Right cardiac atrium (tissue), 5 donors: ENCODE results near the gene FAM168A. TPM values are rescaled to one million over a fixed set of nuclear protein-coding genes. Genes with fewer than 3 reads are reported as not detected.

Experiments used
- ATAC-seq, 2 donors: fragments of 200-7000 bp; cut with Tn5 transposase; one replicate each; pipeline versions ENCODE4 v1.8.0 to v1.9.1; 2020; ENCODE audit warnings: moderate library complexity in 2 of 2, mild to moderate bottlenecking in 1 of 2
- DNase-seq, 3 donors: peaks; one replicate each; pipeline ENCODE4 v3.0.0-alpha.2; 2020
- H3K27ac ChIP-seq: one replicate; pipeline ENCODE4 v1.5.1; 2013; ENCODE audit warnings: mild to moderate bottlenecking, low read length, control low read depth, moderate library complexity
- H3K27me3 ChIP-seq: one replicate; pipeline ENCODE4 v1.6.1; 2013; ENCODE audit not compliant: control insufficient read depth, insufficient read depth
- H3K4me1 ChIP-seq: one replicate; pipeline ENCODE4 v1.6.1; 2013; ENCODE audit warnings: low read length; ENCODE audit not compliant: control insufficient read depth, insufficient read depth
- H3K4me3 ChIP-seq: one replicate; pipeline ENCODE4 v1.5.1; 2013; ENCODE audit warnings: low read length, control low read depth
- H3K9me3 ChIP-seq: one replicate; pipeline ENCODE4 v1.6.1; 2013; ENCODE audit warnings: low read length; ENCODE audit not compliant: control insufficient read depth
- WGBS: extraction: QIAGEN DNeasy Blood & Tissue Kit; methylation state at CpG from one replicate; pipeline ENCODE4 v1.1.7; 2013; 5-methylcytosine and 5-hydroxymethylcytosine counted together
- intact Hi-C, 4 donors: fragments of 100-400 bp; cut with DNase I; formaldehyde crosslinking; loops; one replicate each; pipeline versions ENCODE4 v1.11.0 to v1.14.0; 2022 to 2023
- polyA plus RNA-seq: library from polyadenylated mRNA; stranded (reverse); fragments of 200-250 nt; gene quantifications from one replicate; pipeline ENCODE4 v1.2.3, GENCODE V29; 2013
- total RNA-seq, 4 donors: library from RNA; stranded (reverse); fragmentation: NEBNext Ultra II Directional; extraction: Animal tissue kit (Norgen Biotek cat#: 25700); gene quantifications; one replicate each; pipeline ENCODE4 v1.2.1, GENCODE V29; 2021
- donor health status: healthy with polysubstance abuse.
- donor health status: DM: no; HTN: yes; CAD: no.
- donor health status: DM: no; HTN: no; CAD: no.
- donor health status: DM: no; HTN: yes; CAD: no; lungs with severe emphysema.
- donor health status: DM: yes; HTN: yes; CAD: no.

Gene FAM168A
- total and polyA plus RNA-seq, 5 donors = 14.2 to 46.2 (median 38.7) TPM

- Histone ChIP-seq H3K4me3 (no peak overlapping the region), H3K9me3 (no peaks in the 10 kb centered on the region), H3K27ac (no peak overlapping the region), H3K27me3 (no peaks in the 10 kb centered on the region), H3K4me1 (no peaks in the 10 kb centered on the region)
- intact Hi-C loops = no loop called here
- DNase-seq = no peak
- no peak for ATAC-seq
- WGBS = 92% methylated on average over 2 of the region's 2 CpGs
These were observed 84.2 kb downstream of the FAM168A start for GRCh38 chr11:73513707-73514106.

- Histone ChIP-seq H3K27me3 (no peaks in the 10 kb centered on the region), H3K4me1 (no peaks in the 10 kb centered on the region), H3K9me3 (no peaks in the 10 kb centered on the region), H3K27ac (no peak overlapping the region), H3K4me3 (no peak overlapping the region)
- ATAC-seq = no peak
- 82% methylated on average over 4 of the region's 4 CpGs for WGBS
- no peak for DNase-seq
- intact Hi-C loops = no loop called here
These were observed 87.0 kb downstream of the FAM168A start for GRCh38 chr11:73510877-73511276.

- Histone ChIP-seq H3K27me3 (no peaks in the 10 kb centered on the region), H3K4me1 (no peaks in the 10 kb centered on the region), H3K4me3 (no peak overlapping the region), H3K9me3 (no peaks in the 10 kb centered on the region), H3K27ac (no peak overlapping the region)
- ATAC-seq (no peak), DNase-seq (no peak)
- 82% methylated on average over 4 of the region's 4 CpGs for WGBS
- intact Hi-C loops = no loop called here
These were observed 87.8 kb downstream of the FAM168A start for GRCh38 chr11:73510106-73510505.

- no peak overlapping the region for H3K4me3 ChIP-seq
- ATAC-seq = no peak
- intact Hi-C loops = no loop called here
- H3K9me3 ChIP-seq = no peaks in the 10 kb centered on the region
- no peaks in the 10 kb centered on the region for H3K27me3 ChIP-seq
- WGBS = 53% methylated on average over 1 of the region's 1 CpG
- DNase-seq = no peak
- no peak overlapping the region for H3K27ac ChIP-seq
- no peaks in the 10 kb centered on the region for H3K4me1 ChIP-seq
These were observed 88.7 kb downstream of the FAM168A start for GRCh38 chr11:73509188-73509587.

- whole genome bisulfite sequencing = 98% methylated on average over 10 of the region's 10 CpGs
- Histone ChIP-seq H3K4me1 (no peaks in the 10 kb centered on the region), H3K9me3 (no peaks in the 10 kb centered on the region), H3K27me3 (no peaks in the 10 kb centered on the region), H3K27ac (no peak overlapping the region), H3K4me3 (no peak overlapping the region)
- DNase-seq = no peak
- intact Hi-C loops = no loop called here
- no peak for ATAC-seq
These were observed 89.4 kb downstream of the FAM168A start for GRCh38 chr11:73508243-73509176.

GRCh38 chr11:73507086-73507485 lies 90.8 kb downstream of the FAM168A start:
- Histone ChIP-seq H3K27ac (no peak overlapping the region), H3K27me3 (no peaks in the 10 kb centered on the region), H3K4me1 (no peaks in the 10 kb centered on the region), H3K9me3 (no peaks in the 10 kb centered on the region), H3K4me3 (no peak overlapping the region)
- DNase-seq (no peak), ATAC-seq (no peak)
- intact Hi-C loops = no loop called here
- WGBS = 60% methylated on average over 2 of the region's 2 CpGs

GRCh38 chr11:73506038-73506437 lies 91.9 kb downstream of the FAM168A start:
- Histone ChIP-seq H3K4me3 (no peak overlapping the region), H3K27me3 (no peaks in the 10 kb centered on the region), H3K27ac (no peak overlapping the region), H3K9me3 (no peaks in the 10 kb centered on the region), H3K4me1 (no peaks in the 10 kb centered on the region)
- intact Hi-C loops = no loop called here
- 98% methylated on average over 2 of the region's 2 CpGs for WGBS
- no peak for ATAC-seq
- no peak for DNase-seq

GRCh38 chr11:73498343-73498742 lies 99.6 kb downstream of the FAM168A start:
- intact Hi-C loops = no loop called here
- Histone ChIP-seq H3K4me3 (no peak overlapping the region), H3K27ac (no peak overlapping the region), H3K4me1 (peaks cover 4% of the 10 kb centered on the region), H3K9me3 (no peaks in the 10 kb centered on the region), H3K27me3 (no peaks in the 10 kb centered on the region)
- 89% methylated on average over 6 of the region's 6 CpGs for WGBS
- no peak for DNase-seq
- ATAC-seq = no peak

- WGBS = 95% methylated on average over 6 of the region's 6 CpGs
These were observed 101.8 kb downstream of the FAM168A start for GRCh38 chr11:73496134-73496533.

GRCh38 chr11:73495731-73496130 lies 102.2 kb downstream of the FAM168A start:
- ATAC-seq (no peak), DNase-seq (no peak)
- Histone ChIP-seq H3K4me3 (no peak overlapping the region), H3K9me3 (no peaks in the 10 kb centered on the region), H3K4me1 (peaks cover 4% of the 10 kb centered on the region), H3K27ac (no peak overlapping the region), H3K27me3 (no peaks in the 10 kb centered on the region)
- intact Hi-C loops = no loop called here
- over 99% methylated on average over 2 of the region's 2 CpGs for WGBS

More at GRCh38 chr11:73496134-73496533, 101.8 kb downstream of the FAM168A start:
- Histone ChIP-seq H3K9me3 (no peaks in the 10 kb centered on the region), H3K4me1 (peaks cover 4% of the 10 kb centered on the region), H3K4me3 (no peak overlapping the region), H3K27ac (no peak overlapping the region), H3K27me3 (no peaks in the 10 kb centered on the region)
- no peak for DNase-seq
- intact Hi-C loops = no loop called here
- ATAC-seq = no peak

- H3K4me3 ChIP-seq = no peak overlapping the region
These were observed 103.8 kb downstream of the FAM168A start for GRCh38 chr11:73493956-73494598.

More at GRCh38 chr11:73493956-73494598, 103.8 kb downstream of the FAM168A start:
- intact Hi-C loops = no loop called here
- DNase-seq (no peak), ATAC-seq (peak; percentile 64 to 77)
- Histone ChIP-seq H3K27ac (no peak overlapping the region), H3K9me3 (no peaks in the 10 kb centered on the region), H3K27me3 (no peaks in the 10 kb centered on the region), H3K4me1 (peaks cover 4% of the 10 kb centered on the region)
- 61% methylated on average over 1 of the region's 1 CpG for WGBS
